Glutamatergic neuron (in vitro differentiated cells): ENCODE measurements around the gene CNIH3. TPM values are rescaled to one million over a fixed set of nuclear protein-coding genes. Genes with fewer than 3 reads are reported as not detected.
"Not testable (repeated sequence)": the region's sequence is repeated elsewhere in the genome, so short reads cannot be mapped to it uniquely, and the experiment has no call there.

ENCODE experiments used
- DNase-seq: peaks from one replicate; pipeline ENCODE4 v3.0.0; 2022
- H3K27ac Mint-ChIP-seq: one replicate; pipeline ENCODE4 v1.8.0; 2020; ENCODE audit warnings: mild to moderate bottlenecking, mixed read lengths, inconsistent platforms; ENCODE audit not compliant: unreplicated experiment
- H3K27me3 Mint-ChIP-seq: one replicate; pipeline ENCODE4 v1.8.0; 2020; ENCODE audit warnings: mild to moderate bottlenecking, moderate library complexity, mixed read lengths, inconsistent platforms; ENCODE audit not compliant: unreplicated experiment
- H3K36me3 Mint-ChIP-seq: one replicate; pipeline ENCODE4 v1.8.0; 2020; ENCODE audit warnings: mild to moderate bottlenecking, mixed read lengths, inconsistent platforms; ENCODE audit not compliant: unreplicated experiment
- H3K4me1 Mint-ChIP-seq: one replicate; pipeline ENCODE4 v1.8.0; 2020; ENCODE audit warnings: mild to moderate bottlenecking, low read depth, mixed read lengths, inconsistent platforms; ENCODE audit not compliant: unreplicated experiment
- H3K4me3 Mint-ChIP-seq: one replicate; pipeline ENCODE4 v1.8.0; 2020; ENCODE audit warnings: mild to moderate bottlenecking, mixed read lengths, inconsistent platforms; ENCODE audit not compliant: unreplicated experiment
- H3K9me3 Mint-ChIP-seq: one replicate; pipeline ENCODE4 v1.8.0; 2020; ENCODE audit warnings: mild to moderate bottlenecking, moderate library complexity, mixed read lengths, inconsistent platforms; ENCODE audit not compliant: unreplicated experiment
- CTCF ChIP-seq: fragments of 200-600 bp; sonication (generic); IDR thresholded peaks from one replicate; pipeline ENCODE4 v1.5.0; 2021; ENCODE audit not compliant: partially characterized antibody, unreplicated experiment
- total RNA-seq: library from RNA; stranded (reverse); fragmentation: NEBNext Ultra II Directional; extraction: Animal tissue kit (Norgen Biotek cat#: 25700); gene quantifications from one replicate; pipeline ENCODE4 v1.2.1, GENCODE V29; 2021; ENCODE audit not compliant: unreplicated experiment

CNIH3 gene
- total RNA-seq, 1 donor from 2014 or later = 4.4 TPM

DNA sequence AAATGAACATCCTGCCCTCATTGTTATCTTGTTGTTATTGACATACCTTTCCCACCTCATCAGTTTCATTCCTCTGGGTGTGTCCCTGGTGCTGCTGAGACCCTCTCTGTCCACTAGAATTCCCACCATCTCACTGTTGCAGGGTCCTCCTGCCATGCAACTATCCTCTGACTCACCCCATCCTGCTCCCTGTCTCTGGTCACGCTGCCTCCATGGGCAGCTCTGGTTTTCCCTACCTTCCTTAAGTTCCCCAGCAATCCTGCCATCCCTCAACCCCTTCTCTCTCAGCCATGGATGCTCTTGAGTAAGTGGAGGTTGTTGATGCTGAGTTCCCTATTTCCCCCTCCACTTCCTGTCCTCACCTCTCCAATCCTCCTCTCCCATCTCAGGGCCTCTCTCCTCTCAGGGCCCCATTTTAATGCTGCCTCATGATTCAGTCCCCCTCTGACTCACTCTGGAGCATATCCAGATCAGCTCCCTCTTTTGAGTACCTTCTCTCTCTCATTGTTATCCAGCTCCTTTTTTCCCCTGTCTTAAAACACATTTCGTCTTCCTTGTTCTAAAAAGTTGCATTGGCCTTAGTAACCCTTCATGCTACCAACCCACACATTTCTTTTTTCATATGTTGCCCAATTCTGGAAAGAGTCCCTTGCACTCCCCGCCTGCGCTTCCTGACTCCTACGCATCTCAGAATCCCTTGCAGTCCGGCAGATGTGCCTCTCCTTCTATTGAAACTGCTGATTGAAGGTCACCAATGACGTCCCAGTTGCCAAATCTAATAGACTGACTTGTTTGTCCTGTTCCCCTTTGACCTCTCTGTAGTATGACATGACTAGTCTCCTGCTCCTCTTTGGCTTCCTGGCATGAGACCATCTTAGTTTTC lies 92.0 kb downstream of the CNIH3 start:
- no peak for TF ChIP-seq CTCF
- Mint-ChIP-seq H3K36me3 (no peaks in the 10 kb centered on the region), H3K27ac (no peak overlapping the region), H3K4me1 (peaks cover 7% of the 10 kb centered on the region), H3K4me3 (no peak overlapping the region), H3K27me3 (peaks cover 4% of the 10 kb centered on the region), H3K9me3 (peaks cover 5% of the 10 kb centered on the region)
- DNase-seq = no peak

DNA sequence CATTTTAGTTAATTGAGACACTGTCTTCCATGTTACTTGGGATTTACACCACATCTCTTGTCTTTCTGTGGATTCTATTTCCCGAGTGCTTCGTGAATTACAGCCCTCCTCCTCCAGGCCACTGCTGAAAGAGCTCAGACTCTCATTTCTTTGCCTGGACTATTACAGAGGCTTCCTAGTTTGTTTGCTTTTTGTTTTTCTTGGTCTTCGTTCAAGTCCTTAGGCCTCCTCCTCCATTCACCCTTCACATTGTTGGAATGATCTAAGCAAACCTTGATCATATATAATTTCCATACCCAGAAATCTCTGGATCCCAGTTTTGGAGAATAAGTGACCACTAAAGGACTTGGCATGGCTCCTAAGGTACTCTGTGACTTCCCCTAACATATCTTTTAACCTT lies 94.1 kb downstream of the CNIH3 start:
- no peak for DNase-seq
- no peak overlapping the region for H3K27ac Mint-ChIP-seq
- H3K4me3 Mint-ChIP-seq = no peak overlapping the region
- no peak for TF ChIP-seq CTCF
- H3K27me3 Mint-ChIP-seq = peaks cover 4% of the 10 kb centered on the region
- peaks cover 3% of the 10 kb centered on the region for H3K36me3 Mint-ChIP-seq
- no peaks in the 10 kb centered on the region for H3K4me1 Mint-ChIP-seq
- H3K9me3 Mint-ChIP-seq = peaks cover 4% of the 10 kb centered on the region

GRCh38 chr1:224711231-224711756 lies 95.2 kb downstream of the CNIH3 start:
- H3K4me1 Mint-ChIP-seq, H3K9me3 Mint-ChIP-seq, H3K4me3 Mint-ChIP-seq, H3K27me3 Mint-ChIP-seq, DNase-seq, H3K27ac Mint-ChIP-seq: not testable (repeated sequence)
- H3K36me3 Mint-ChIP-seq = peaks cover 11% of the 10 kb centered on the region

DNA sequence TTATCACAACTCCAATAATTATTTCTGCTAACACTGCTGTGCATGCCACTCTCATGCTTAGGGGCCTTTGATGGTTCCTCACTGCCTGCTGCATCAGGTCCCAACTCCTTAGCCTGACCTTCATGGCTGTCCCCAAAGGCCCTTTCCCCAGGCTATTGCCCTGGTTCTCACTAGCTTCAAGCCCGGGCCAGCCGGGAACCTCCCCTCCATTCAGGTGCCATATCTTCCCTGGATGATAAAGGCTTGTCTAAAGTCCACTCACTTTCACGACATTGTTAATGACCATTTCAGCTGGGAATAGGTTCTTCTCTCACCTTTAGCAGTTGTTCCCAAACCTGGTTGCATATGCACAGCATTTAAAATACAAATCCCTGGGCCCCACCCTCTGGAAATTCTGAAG lies 95.8 kb downstream of the CNIH3 start:
- Mint-ChIP-seq H3K27me3 (peaks cover 2% of the 10 kb centered on the region), H3K27ac (no peak overlapping the region), H3K4me1 (peaks cover 3% of the 10 kb centered on the region), H3K36me3 (peaks cover 11% of the 10 kb centered on the region), H3K9me3 (peaks cover 6% of the 10 kb centered on the region), H3K4me3 (no peak overlapping the region)
- TF ChIP-seq CTCF = no peak
- DNase-seq = no peak

DNA sequence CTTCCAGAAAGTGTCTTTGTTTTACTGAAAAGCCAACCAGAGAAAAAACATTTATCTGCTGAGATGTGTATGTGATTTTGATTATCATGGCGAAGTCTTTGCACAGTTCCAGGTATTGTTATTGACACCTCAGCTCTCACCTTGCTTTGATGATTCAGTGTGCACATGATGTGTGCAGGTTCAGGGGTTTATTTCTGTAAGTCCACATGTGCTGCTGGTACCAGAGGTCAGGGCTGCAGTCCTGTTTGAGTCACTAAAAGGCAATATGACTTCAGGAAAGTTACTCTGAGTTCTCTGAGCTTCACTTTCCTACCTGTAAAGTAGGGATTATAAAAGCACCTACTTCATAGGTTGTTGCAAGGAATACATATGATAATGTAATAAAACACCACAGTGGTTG lies 97.1 kb downstream of the CNIH3 start:
- H3K27ac Mint-ChIP-seq = no peak overlapping the region
- H3K27me3 Mint-ChIP-seq = peaks cover 7% of the 10 kb centered on the region
- H3K36me3 Mint-ChIP-seq = peaks cover 11% of the 10 kb centered on the region
- DNase-seq = no peak
- H3K9me3 Mint-ChIP-seq = peaks cover 6% of the 10 kb centered on the region
- peaks cover 3% of the 10 kb centered on the region for H3K4me1 Mint-ChIP-seq
- H3K4me3 Mint-ChIP-seq = no peak overlapping the region
- TF ChIP-seq CTCF = no peak
